KMS-11 (cell line): ENCODE results near the gene RSF1.

ENCODE experiments used
- H2AFZ ChIP-seq: fragments of 200-600 bp; sonication (generic); 2 replicates; pipeline ENCODE4 v1.6.1; 2016; ENCODE audit warnings: antibody characterized with exemption, mixed run types, low read depth
- H3K27ac ChIP-seq: fragments of 200-600 bp; sonication (generic); 2 replicates; pipeline ENCODE4 v1.6.1; 2016; ENCODE audit warnings: mild to moderate bottlenecking, mixed run types
- H3K27me3 ChIP-seq: fragments of 200-600 bp; sonication (generic); 2 replicates; pipeline ENCODE4 v1.6.1; 2017; ENCODE audit warnings: mild to moderate bottlenecking, low read depth, mixed run types, moderate library complexity; ENCODE audit not compliant: insufficient read depth
- H3K36me3 ChIP-seq: fragments of 200-600 bp; sonication (generic); 2 replicates; pipeline ENCODE4 v1.6.1; 2017; ENCODE audit warnings: mild to moderate bottlenecking, mixed run types; ENCODE audit not compliant: insufficient read depth
- H3K4me1 ChIP-seq: fragments of 200-600 bp; sonication (generic); 2 replicates; pipeline ENCODE4 v1.6.1; 2016; ENCODE audit warnings: mild to moderate bottlenecking, low read depth, mixed run types; ENCODE audit not compliant: poor library complexity, severe bottlenecking
- H3K4me2 ChIP-seq: fragments of 200-600 bp; sonication (generic); 2 replicates; pipeline ENCODE4 v1.7.0; 2016; ENCODE audit warnings: mild to moderate bottlenecking, mixed run types
- H3K4me3 ChIP-seq: fragments of 200-600 bp; sonication (generic); IDR thresholded peaks from 2 replicates; pipeline ENCODE4 v1.6.1; 2017; ENCODE audit warnings: low read depth, low read length, mixed read lengths; ENCODE audit not compliant: insufficient read depth
- H3K79me2 ChIP-seq: fragments of 200-600 bp; sonication (generic); 2 replicates; pipeline ENCODE4 v1.6.1; 2016; ENCODE audit warnings: low read depth, mixed run types; ENCODE audit not compliant: insufficient read depth
- H3K9ac ChIP-seq: fragments of 200-600 bp; sonication (generic); 2 replicates; pipeline ENCODE4 v1.6.1; 2016; ENCODE audit warnings: mild to moderate bottlenecking, mixed run types
- H4K20me1 ChIP-seq: fragments of 200-600 bp; sonication (generic); 2 replicates; pipeline ENCODE4 v1.6.1; 2016; ENCODE audit warnings: mild to moderate bottlenecking, mixed run types; ENCODE audit not compliant: insufficient read depth
- TF ChIP-seq, protein P1 (sequence below): fragments of 200-600 bp; sonication (generic); conservative IDR thresholded peaks from 2 replicates; pipeline ENCODE4 v1.6.1; 2017; ENCODE audit warnings: low read depth, mild to moderate bottlenecking, antibody characterized with exemption, low read length, moderate library complexity, mixed read lengths

The RSF1 gene

DNA sequence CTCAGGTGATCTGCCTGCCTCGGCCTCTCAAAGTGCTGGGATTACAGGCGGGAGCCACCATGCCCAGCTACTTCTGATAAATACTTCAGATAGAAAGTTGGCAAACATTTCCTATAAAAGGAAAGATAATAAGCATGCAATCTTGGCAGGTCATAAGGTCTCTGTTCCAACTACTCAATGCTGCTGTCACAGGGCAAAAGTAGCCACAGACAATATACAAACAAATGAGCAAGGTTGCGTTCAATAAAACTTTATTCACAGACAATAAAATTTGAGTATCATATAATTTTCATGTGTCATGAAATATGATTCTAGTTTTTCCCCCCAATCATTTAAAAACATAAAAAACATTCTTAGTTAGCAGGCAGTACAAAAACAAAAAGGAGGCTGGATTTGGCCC is 129.9 kb downstream of the RSF1 start:
- Histone ChIP-seq H3K36me3 (no peaks in the 10 kb centered on the region), H3K27ac (no peak overlapping the region), H3K4me2 (no peak overlapping the region), H2AFZ (no peak overlapping the region), H4K20me1 (no peaks in the 10 kb centered on the region), H3K79me2 (no peaks in the 10 kb centered on the region), H3K4me3 (no peak overlapping the region), H3K27me3 (no peaks in the 10 kb centered on the region), H3K9ac (no peak overlapping the region), H3K4me1 (no peaks in the 10 kb centered on the region)
- TF ChIP-seq, protein P1, sequence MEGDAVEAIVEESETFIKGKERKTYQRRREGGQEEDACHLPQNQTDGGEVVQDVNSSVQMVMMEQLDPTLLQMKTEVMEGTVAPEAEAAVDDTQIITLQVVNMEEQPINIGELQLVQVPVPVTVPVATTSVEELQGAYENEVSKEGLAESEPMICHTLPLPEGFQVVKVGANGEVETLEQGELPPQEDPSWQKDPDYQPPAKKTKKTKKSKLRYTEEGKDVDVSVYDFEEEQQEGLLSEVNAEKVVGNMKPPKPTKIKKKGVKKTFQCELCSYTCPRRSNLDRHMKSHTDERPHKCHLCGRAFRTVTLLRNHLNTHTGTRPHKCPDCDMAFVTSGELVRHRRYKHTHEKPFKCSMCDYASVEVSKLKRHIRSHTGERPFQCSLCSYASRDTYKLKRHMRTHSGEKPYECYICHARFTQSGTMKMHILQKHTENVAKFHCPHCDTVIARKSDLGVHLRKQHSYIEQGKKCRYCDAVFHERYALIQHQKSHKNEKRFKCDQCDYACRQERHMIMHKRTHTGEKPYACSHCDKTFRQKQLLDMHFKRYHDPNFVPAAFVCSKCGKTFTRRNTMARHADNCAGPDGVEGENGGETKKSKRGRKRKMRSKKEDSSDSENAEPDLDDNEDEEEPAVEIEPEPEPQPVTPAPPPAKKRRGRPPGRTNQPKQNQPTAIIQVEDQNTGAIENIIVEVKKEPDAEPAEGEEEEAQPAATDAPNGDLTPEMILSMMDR, result no peak

DNA sequence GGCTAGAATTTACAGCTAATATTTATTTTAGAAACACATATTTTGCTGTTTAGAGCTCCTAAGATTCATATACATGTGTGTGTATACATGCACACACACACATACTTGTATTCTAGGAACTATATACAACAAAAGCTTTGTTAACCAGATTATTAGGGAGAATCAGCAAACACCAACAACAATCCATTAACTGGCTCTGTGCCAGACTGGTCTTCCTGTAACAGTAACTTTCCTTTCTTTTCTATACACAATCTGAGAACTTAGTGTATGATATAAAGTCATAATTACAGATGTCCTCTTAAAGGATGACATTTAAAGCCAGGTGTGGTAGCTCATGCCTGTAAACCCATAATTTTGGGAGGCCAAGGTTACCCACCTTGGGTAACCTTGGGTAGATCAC is 133.4 kb downstream of the RSF1 start:
- Histone ChIP-seq H3K79me2 (no peaks in the 10 kb centered on the region), H4K20me1 (no peaks in the 10 kb centered on the region), H3K27me3 (no peaks in the 10 kb centered on the region), H3K4me3 (no peak overlapping the region), H3K36me3 (no peaks in the 10 kb centered on the region; the same call in 1 of the 2 replicates), H3K4me2 (no peak overlapping the region), H3K4me1 (no peaks in the 10 kb centered on the region), H2AFZ (no peak overlapping the region), H3K9ac (no peak overlapping the region), H3K27ac (no peak overlapping the region)
- TF ChIP-seq, protein P1, result no peak

DNA sequence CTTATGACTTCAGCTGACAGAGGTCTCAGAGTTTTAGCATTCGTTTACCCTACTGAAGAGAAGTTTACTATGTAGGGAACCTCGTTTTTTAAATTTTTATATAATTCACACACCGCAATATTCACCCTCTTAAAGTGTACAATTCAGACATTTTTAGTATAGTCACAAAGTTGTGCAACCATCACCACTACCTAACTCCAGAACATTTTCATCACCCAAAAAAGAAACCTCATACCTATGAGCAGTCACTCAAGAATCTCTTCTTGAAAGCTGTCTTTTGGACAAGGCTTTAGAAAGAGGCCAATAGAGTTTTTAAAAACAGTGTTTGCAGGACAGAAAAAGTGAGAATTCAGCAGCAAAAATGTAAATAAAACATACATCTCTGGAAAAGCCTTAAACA is 143.4 kb downstream of the RSF1 start:
- H2AFZ ChIP-seq, result no peak overlapping the region
- H3K36me3 ChIP-seq, result no peaks in the 10 kb centered on the region
- no peak overlapping the region for H3K27ac ChIP-seq
- TF ChIP-seq, protein P1, result no peak
- no peaks in the 10 kb centered on the region for H3K4me1 ChIP-seq
- no peaks in the 10 kb centered on the region for H3K27me3 ChIP-seq
- H3K9ac ChIP-seq, result no peak overlapping the region
- no peaks in the 10 kb centered on the region for H3K79me2 ChIP-seq
- H3K4me2 ChIP-seq, result no peak overlapping the region
- no peak overlapping the region for H3K4me3 ChIP-seq
- H4K20me1 ChIP-seq, result no peaks in the 10 kb centered on the region

GRCh38 chr11:77672264-77672663 is 148.3 kb downstream of the RSF1 start:
- TF ChIP-seq, protein P1, result no peak
- Histone ChIP-seq H3K9ac (no peak overlapping the region), H3K4me2 (no peak overlapping the region), H2AFZ (no peak overlapping the region), H3K4me1 (no peaks in the 10 kb centered on the region), H3K27ac (no peak overlapping the region), H3K79me2 (no peaks in the 10 kb centered on the region), H3K36me3 (0 out of 2 replicates have a peak, but pooled peaks cover 3% of the 10 kb centered on the region), H3K27me3 (no peaks in the 10 kb centered on the region), H4K20me1 (no peaks in the 10 kb centered on the region), H3K4me3 (no peak overlapping the region)
